Astrocyte (in vitro differentiated cells and primary cell): Measurements from ENCODE around the gene PRKAR2A.

Experiments used
- EZH2 ChIP-seq: IDR thresholded peaks from 2 replicates; pipeline ENCODE4 v1.6.1; 2012; ENCODE audit warnings: mild to moderate bottlenecking, low read length, inconsistent platforms; ENCODE audit not compliant: insufficient read depth
- TF ChIP-seq, protein P1 (sequence below): IDR thresholded peaks from 2 replicates; pipeline ENCODE4 v1.5.1; 2011; ENCODE audit warnings: low read depth, mild to moderate bottlenecking, inconsistent platforms, low read length, moderate library complexity; ENCODE audit not compliant: insufficient read depth

DNA sequence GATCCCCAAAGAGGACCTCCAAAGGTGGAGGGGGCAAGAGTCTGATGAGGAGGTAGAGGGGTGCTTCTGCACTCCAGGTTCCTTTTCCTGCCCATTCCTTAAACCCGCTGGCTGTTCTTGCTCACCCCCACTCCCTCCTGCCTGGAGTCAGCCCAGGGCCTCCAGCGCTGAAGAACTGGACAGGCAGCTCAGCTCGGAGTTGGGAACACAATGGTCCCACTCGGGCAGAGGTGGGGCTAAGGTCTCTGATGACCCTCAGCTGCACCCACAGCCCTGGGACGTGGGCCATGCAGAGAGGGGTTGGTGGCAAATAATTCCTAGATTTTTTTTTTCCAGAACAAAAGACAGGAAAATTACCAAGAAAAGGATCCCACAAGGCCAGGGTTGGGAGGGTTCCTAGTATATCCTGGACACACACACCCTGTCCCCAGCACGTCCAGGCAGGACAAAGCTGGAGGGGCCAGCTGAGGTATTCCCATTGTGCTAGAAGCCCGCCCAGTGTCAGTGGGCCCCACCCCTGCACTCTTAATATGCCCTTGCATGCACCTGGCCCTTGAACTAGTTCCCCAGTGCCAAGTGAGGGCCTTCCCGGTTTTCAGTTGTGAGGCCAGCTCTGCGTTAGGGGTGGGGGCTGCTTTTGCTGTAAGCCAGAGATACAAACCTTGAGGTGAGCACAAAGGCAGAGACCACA lies 108.6 kb downstream of the PRKAR2A start:
- TF ChIP-seq, protein P1, sequence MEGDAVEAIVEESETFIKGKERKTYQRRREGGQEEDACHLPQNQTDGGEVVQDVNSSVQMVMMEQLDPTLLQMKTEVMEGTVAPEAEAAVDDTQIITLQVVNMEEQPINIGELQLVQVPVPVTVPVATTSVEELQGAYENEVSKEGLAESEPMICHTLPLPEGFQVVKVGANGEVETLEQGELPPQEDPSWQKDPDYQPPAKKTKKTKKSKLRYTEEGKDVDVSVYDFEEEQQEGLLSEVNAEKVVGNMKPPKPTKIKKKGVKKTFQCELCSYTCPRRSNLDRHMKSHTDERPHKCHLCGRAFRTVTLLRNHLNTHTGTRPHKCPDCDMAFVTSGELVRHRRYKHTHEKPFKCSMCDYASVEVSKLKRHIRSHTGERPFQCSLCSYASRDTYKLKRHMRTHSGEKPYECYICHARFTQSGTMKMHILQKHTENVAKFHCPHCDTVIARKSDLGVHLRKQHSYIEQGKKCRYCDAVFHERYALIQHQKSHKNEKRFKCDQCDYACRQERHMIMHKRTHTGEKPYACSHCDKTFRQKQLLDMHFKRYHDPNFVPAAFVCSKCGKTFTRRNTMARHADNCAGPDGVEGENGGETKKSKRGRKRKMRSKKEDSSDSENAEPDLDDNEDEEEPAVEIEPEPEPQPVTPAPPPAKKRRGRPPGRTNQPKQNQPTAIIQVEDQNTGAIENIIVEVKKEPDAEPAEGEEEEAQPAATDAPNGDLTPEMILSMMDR = no peak
- TF ChIP-seq EZH2 = no peak
